HepG2 (cell line): ENCODE data around the gene GDPGP1. TPM values are rescaled to one million over a fixed set of nuclear protein-coding genes. Genes with fewer than 3 reads are reported as not detected.
A peak's percentile ranks its signal among the peaks of the same experiment; 100 is the strongest.

Experiments
- EP300 ChIP-seq, 3 experiments: sonication (generic) in 1 of 3; formaldehyde crosslinking in 1 of 3; IDR thresholded peaks; 2 replicates each; pipeline versions ENCODE4 v1.5.1 to v1.6.1; 2011 to 2020; ENCODE audit warnings: low read depth in 2 of 3, low read length in 2 of 3, borderline replicate concordance in 1 of 3, improper control_type of control experiment in 1 of 3, mild to moderate bottlenecking in 1 of 3, missing genetic modification reagents in 1 of 3, moderate library complexity in 1 of 3
- ETV5 ChIP-seq: IDR thresholded peaks from 2 replicates; pipeline ENCODE4 v1.6.1; 2018; ENCODE audit warnings: missing biosample characterization, missing genetic modification reagents, inconsistent platforms, borderline replicate concordance
- HIVEP1 ChIP-seq: sonication (generic); formaldehyde crosslinking; IDR thresholded peaks from 2 replicates; pipeline ENCODE4 v1.4.0; 2020; ENCODE audit warnings: mild to moderate bottlenecking, missing genetic modification reagents
- SRSF4 ChIP-seq: fragments of 200-400 bp; formaldehyde crosslinking; IDR thresholded peaks from one replicate; pipeline ENCODE4 v1.6.1; 2018; ENCODE audit warnings: mild to moderate bottlenecking, low read depth, low read length, moderate library complexity; ENCODE audit not compliant: poor library complexity, severe bottlenecking
- ZMAT3 ChIP-seq: sonication (generic); formaldehyde crosslinking; conservative IDR thresholded peaks from 2 replicates; pipeline ENCODE4 v1.7.0; 2021; ENCODE audit warnings: missing genetic modification reagents
- ZMYM3 ChIP-seq: sonication (generic); formaldehyde crosslinking; IDR thresholded peaks from 2 replicates; pipeline ENCODE4 v1.5.1; 2020; ENCODE audit warnings: mild to moderate bottlenecking, missing genetic modification reagents
- ZNF333 ChIP-seq: sonication (generic); formaldehyde crosslinking; IDR thresholded peaks from 2 replicates; pipeline ENCODE4 v1.4.0; 2020; ENCODE audit warnings: mild to moderate bottlenecking, missing genetic modification reagents, borderline replicate concordance
- ZNF616 ChIP-seq: sonication (generic); formaldehyde crosslinking; IDR thresholded peaks from 2 replicates; pipeline ENCODE4 v1.5.0; 2020; ENCODE audit warnings: low read depth, mild to moderate bottlenecking, missing genetic modification reagents
- ZNF720 ChIP-seq: sonication (generic); formaldehyde crosslinking; IDR thresholded peaks from 2 replicates; pipeline ENCODE4 v1.4.0; 2020; ENCODE audit warnings: missing genetic modification reagents
- ZNF747 ChIP-seq: sonication (generic); formaldehyde crosslinking; IDR thresholded peaks from 2 replicates; pipeline ENCODE4 v1.8.1; 2023; ENCODE audit warnings: missing genetic modification reagents, mild to moderate bottlenecking, borderline replicate concordance
- ZNF781 ChIP-seq: sonication (generic); formaldehyde crosslinking; IDR thresholded peaks from 2 replicates; pipeline ENCODE4 v1.5.1; 2020; ENCODE audit warnings: borderline replicate concordance, mild to moderate bottlenecking, missing genetic modification reagents; ENCODE audit errors: not compliant biosample characterization
- polyA plus RNA-seq, 8 experiments: library from polyadenylated mRNA; depleted of rRNA in 3 of 8; stranded (reverse) in 7 of 8; unstranded in 1 of 8; fragments of >200 nt; fragmentation: Illumina TruSeq in 4 of 8; extraction: Trizol in 4 of 8; gene quantifications; 2 replicates each; pipeline versions ENCODE4 v1.2.1 to v1.2.3, GENCODE V29; 2011 to 2016; ENCODE audit warnings: low read depth in 4 of 8, missing spikeins in 1 of 8, mixed read lengths in 1 of 8; ENCODE audit not compliant: insufficient read depth in 1 of 8
- total RNA-seq, 5 experiments: library from RNA; depleted of rRNA; stranded (reverse); fragments of >200 nt; fragmentation: Illumina TruSeq; extraction: Trizol; gene quantifications; 2 replicates each; pipeline ENCODE4 v1.2.3, GENCODE V29; 2016; ENCODE audit warnings: low read depth in 1 of 5
- TF ChIP-seq, protein P1 (sequence below), 2 experiments: fragments of 450-650 bp in 1 of 2; sonication (generic) in 1 of 2; formaldehyde crosslinking in 1 of 2; IDR thresholded peaks; 2 replicates each; pipeline versions ENCODE4 v1.6.1 to v1.8.0; 2016 to 2022; ENCODE audit warnings: antibody characterized with exemption in 1 of 2, mild to moderate bottlenecking in 1 of 2, missing genetic modification reagents in 1 of 2
- TF ChIP-seq, protein P2 (sequence below): sonication (generic); formaldehyde crosslinking; IDR thresholded peaks from 2 replicates; pipeline ENCODE4 v1.5.1; 2020; ENCODE audit warnings: missing genetic modification reagents, mild to moderate bottlenecking, borderline replicate concordance

Gene GDPGP1
- total and polyA plus RNA-seq, 2 of the 13 experiments (the other 11 are each of a cell fraction or from before 2014, with no cell fraction given) = 1.5 to 4.3 TPM

DNA sequence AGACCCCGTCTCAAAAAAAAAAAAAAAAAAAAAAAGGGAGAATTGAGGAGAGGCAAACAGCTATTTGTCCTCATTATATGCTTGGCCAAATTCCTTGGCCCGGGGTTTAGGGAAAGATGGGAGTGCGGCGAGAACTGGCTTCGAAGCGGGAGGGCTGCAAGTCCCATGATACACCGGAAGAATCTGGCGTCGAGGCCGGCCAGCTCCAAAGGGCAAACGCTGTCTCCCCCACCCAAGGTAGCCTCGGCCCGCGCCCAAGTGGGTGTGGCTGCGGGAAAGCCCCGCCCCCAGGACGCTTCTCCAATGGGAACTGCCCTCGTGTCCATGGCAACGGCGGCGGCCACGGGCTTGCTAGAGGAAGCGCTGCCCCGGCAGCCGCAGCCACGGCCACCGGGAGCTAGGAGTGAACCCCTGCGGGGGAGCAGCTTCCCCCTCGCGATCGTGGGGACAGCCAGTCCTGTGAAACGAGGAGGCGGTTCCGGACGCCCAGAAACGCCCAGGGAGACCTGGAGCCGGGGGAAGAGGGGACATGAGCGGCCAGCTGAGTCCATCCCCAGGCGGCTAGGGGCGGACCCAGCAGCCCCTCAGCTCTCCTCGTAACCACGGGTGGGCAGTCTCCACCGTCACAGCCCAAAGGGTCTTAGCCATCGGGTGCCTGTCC lies 15.3 kb downstream of the GDPGP1 start, which contains the start of gene TTLL13 (continued):
- TF ChIP-seq, protein P1, sequence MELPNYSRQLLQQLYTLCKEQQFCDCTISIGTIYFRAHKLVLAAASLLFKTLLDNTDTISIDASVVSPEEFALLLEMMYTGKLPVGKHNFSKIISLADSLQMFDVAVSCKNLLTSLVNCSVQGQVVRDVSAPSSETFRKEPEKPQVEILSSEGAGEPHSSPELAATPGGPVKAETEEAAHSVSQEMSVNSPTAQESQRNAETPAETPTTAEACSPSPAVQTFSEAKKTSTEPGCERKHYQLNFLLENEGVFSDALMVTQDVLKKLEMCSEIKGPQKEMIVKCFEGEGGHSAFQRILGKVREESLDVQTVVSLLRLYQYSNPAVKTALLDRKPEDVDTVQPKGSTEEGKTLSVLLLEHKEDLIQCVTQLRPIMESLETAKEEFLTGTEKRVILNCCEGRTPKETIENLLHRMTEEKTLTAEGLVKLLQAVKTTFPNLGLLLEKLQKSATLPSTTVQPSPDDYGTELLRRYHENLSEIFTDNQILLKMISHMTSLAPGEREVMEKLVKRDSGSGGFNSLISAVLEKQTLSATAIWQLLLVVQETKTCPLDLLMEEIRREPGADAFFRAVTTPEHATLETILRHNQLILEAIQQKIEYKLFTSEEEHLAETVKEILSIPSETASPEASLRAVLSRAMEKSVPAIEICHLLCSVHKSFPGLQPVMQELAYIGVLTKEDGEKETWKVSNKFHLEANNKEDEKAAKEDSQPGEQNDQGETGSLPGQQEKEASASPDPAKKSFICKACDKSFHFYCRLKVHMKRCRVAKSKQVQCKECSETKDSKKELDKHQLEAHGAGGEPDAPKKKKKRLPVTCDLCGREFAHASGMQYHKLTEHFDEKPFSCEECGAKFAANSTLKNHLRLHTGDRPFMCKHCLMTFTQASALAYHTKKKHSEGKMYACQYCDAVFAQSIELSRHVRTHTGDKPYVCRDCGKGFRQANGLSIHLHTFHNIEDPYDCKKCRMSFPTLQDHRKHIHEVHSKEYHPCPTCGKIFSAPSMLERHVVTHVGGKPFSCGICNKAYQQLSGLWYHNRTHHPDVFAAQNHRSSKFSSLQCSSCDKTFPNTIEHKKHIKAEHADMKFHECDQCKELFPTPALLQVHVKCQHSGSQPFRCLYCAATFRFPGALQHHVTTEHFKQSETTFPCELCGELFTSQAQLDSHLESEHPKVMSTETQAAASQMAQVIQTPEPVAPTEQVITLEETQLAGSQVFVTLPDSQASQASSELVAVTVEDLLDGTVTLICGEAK (IDR thresholded peaks at IDR 0.05) = no peak
- TF ChIP-seq, protein P1 (CRISPR knock-in tag; IDR thresholded peaks at IDR 0.05) = peak; percentile 44; the same call in 1 of the 2 replicates
- TF ChIP-seq ZNF747 (CRISPR knock-in tag) (no peak), SRSF4 (no peak), ZNF616 (CRISPR knock-in tag) (peak; percentile 48; the same call in 1 of the 2 replicates), ETV5 (peak; percentile 80), ZNF781 (CRISPR knock-in tag) (peak; percentile 29), ZNF333 (CRISPR knock-in tag) (peak; percentile 66; the same call in 1 of the 2 replicates), ZNF720 (CRISPR knock-in tag) (no peak), ZMAT3 (CRISPR knock-in tag) (no peak), EP300 (IDR thresholded peaks at IDR 0.05; ENCODE audit: low read depth in 2 of 2, low read length in 2 of 2) (no peak), EP300 (CRISPR knock-in tag; IDR thresholded peaks at IDR 0.05; ENCODE audit: borderline replicate concordance) (0 out of 2 replicates have a peak, but pooled peaks have one; percentile 16), HIVEP1 (0 out of 2 replicates have a peak, but pooled peaks have one; percentile 18), ZMYM3 (CRISPR knock-in tag) (peak; percentile 68)
- TF ChIP-seq, protein P2, sequence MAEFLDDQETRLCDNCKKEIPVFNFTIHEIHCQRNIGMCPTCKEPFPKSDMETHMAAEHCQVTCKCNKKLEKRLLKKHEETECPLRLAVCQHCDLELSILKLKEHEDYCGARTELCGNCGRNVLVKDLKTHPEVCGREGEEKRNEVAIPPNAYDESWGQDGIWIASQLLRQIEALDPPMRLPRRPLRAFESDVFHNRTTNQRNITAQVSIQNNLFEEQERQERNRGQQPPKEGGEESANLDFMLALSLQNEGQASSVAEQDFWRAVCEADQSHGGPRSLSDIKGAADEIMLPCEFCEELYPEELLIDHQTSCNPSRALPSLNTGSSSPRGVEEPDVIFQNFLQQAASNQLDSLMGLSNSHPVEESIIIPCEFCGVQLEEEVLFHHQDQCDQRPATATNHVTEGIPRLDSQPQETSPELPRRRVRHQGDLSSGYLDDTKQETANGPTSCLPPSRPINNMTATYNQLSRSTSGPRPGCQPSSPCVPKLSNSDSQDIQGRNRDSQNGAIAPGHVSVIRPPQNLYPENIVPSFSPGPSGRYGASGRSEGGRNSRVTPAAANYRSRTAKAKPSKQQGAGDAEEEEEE (CRISPR knock-in tag) = no peak
